Fibroblast of skin of left quadriceps (primary cell): ENCODE results near the gene ASIP.
A peak's percentile ranks its signal among the peaks of the same experiment; 100 is the strongest.

Source experiments
- DNase-seq, 2 experiments: peaks; one replicate each; pipeline ENCODE4 v3.0.0-alpha.2; 2013; ENCODE audit warnings: low read depth in 2 of 2

The ASIP gene

GRCh38 chr20:34311118-34312023 is 70.1 kb downstream of the ASIP start:
- DNase-seq: no peak

- no peak for DNase-seq
These were observed 70.8 kb downstream of the ASIP start for GRCh38 chr20:34312024-34312460.

DNA sequence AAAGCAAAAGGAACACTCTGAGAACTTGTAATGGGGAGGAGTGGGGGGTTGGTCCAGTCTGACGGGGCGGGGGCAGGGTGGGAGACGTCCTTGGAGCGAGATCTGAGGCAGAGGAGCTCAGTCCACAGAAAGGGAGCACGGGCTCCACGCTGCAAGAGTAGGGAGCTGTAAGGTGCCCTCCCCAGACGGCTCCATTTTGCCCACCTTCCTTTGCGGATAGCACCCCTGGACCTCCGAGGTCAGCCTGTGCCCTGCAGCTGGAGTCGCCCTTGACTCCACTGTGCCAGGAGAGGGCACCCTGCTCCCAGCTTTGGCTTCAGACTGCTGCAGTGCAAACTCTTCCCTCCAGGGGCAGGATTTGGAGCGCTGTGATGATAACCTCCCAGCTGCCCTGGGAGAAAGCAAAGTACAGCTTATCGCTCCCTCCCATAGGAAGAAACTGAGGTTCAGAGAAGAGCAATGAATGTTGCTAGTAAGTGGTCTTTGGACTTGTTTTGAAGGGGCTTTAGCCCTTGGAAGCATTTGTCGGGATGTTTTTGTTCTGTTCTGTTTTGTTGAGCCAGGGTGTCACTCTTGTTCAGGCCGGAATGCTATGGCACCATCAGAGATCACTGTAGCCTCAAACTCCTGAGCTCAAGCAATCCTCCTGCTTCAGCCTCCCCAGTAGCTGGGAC is 71.5 kb downstream of the ASIP start:
- peak; percentile 65 to 68 for DNase-seq

- no peak for DNase-seq
These were observed 74.0 kb downstream of the ASIP start for GRCh38 chr20:34315236-34315635.

DNA sequence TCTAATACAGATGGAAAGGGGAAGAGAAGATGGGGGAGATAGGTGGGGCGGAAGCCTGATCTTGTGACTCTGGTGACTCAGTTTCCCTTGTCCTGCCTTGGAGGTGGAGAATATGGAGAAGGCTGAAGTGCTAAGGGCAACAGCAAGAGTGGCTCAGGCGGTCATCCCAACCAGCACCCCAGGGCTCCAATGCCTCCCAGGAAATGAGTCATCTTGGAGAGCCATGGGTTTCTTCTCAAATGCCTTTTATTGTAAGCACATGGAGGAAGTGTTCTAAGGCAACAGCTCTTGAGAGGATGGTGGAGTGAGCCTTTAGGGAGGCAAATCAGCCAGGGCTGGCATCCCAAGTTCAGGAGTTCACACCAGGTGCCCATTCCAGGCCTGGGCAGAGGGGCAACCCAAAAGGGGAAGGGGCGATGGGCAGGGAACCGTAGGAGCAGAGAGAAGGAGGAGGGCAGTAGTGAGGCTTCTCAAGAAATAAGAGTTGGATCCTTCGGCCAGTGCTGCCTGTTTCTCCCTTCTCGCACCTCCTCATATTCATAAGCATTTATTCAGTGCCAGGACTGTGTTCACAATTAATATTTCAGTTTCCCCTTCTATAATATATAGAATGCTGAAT is 75.1 kb downstream of the ASIP start:
- DNase-seq: no peak
